OCI-LY7 (cell line): ENCODE measurements around the gene NEBL.

Experiments used
- EZH2phosphoT487 ChIP-seq: fragments of 200-600 bp; sonication (generic); IDR thresholded peaks from 2 replicates; pipeline ENCODE4 v1.6.1; 2018; ENCODE audit warnings: low read depth, borderline replicate concordance, mild to moderate bottlenecking, mixed run types, antibody characterized with exemption, low read length, moderate library complexity, mixed read lengths
- TF ChIP-seq, protein P1 (sequence below): fragments of 200-600 bp; sonication (generic); conservative IDR thresholded peaks from 2 replicates; pipeline ENCODE4 v1.5.1; 2014; ENCODE audit warnings: mild to moderate bottlenecking, antibody characterized with exemption, low read length, moderate library complexity, mixed read lengths

DNA sequence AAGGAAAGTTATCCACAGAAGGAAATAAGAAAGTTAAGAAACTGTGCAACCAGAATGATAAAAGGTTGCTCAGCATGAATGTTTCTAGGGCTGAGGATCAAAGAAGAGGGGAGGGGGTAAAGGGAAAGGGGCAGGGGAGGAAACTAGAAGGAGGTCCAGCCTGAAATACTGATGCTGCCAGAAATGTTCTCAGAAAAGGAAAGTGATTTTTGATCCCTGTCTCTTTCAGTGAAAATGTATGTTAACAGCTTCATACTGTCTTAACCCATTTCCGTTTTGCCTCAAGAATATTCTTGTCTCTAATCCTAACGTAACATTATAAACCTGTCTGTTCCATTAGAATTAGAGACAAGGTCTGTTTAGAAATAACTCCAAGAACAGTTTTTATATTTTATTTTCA is 49.6 kb downstream of the NEBL start:
- TF ChIP-seq, protein P1, sequence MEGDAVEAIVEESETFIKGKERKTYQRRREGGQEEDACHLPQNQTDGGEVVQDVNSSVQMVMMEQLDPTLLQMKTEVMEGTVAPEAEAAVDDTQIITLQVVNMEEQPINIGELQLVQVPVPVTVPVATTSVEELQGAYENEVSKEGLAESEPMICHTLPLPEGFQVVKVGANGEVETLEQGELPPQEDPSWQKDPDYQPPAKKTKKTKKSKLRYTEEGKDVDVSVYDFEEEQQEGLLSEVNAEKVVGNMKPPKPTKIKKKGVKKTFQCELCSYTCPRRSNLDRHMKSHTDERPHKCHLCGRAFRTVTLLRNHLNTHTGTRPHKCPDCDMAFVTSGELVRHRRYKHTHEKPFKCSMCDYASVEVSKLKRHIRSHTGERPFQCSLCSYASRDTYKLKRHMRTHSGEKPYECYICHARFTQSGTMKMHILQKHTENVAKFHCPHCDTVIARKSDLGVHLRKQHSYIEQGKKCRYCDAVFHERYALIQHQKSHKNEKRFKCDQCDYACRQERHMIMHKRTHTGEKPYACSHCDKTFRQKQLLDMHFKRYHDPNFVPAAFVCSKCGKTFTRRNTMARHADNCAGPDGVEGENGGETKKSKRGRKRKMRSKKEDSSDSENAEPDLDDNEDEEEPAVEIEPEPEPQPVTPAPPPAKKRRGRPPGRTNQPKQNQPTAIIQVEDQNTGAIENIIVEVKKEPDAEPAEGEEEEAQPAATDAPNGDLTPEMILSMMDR: no peak
- TF ChIP-seq EZH2phosphoT487: no peak
